Activated CD4-positive, alpha-beta T cell treated with anti-CD3 and anti-CD28 coated beads for 4 hours (primary cell): Measurements from ENCODE around the gene OTUD1.

Experiments
- DNase-seq, 2 donors: peaks; one replicate each; pipeline ENCODE4 v3.0.0-alpha.2; 2020

The OTUD1 gene

GRCh38 chr10:23469596-23470237, 30.8 kb downstream of the OTUD1 start:
- no peak for DNase-seq

- DNase-seq, result no peak
Observed at GRCh38 chr10:23472181-23472580, 33.3 kb downstream of the OTUD1 start.

GRCh38 chr10:23474081-23474480, 35.2 kb downstream of the OTUD1 start:
- no peak for DNase-seq

- DNase-seq, result no peak
Observed at GRCh38 chr10:23474626-23475025, 35.8 kb downstream of the OTUD1 start.

GRCh38 chr10:23478570-23478969, 39.7 kb downstream of the OTUD1 start:
- DNase-seq, result no peak

GRCh38 chr10:23479798-23480473, 41.1 kb downstream of the OTUD1 start:
- DNase-seq, result no peak

GRCh38 chr10:23481363-23481961, 42.6 kb downstream of the OTUD1 start:
- DNase-seq, result no peak

GRCh38 chr10:23490115-23490514, 51.2 kb downstream of the OTUD1 start:
- no peak for DNase-seq
